ENCODE measurements around the gene RNU4-1. TPM values are rescaled to one million over a fixed set of nuclear protein-coding genes. Genes with fewer than 3 reads are reported as not detected.

RNU4-1 gene
- total and polyA plus RNA-seq, 9 of the 15 experiments (the other 6 are each of a cell fraction or from before 2014, with no cell fraction given), result under 0.01 to 19,719 (median 3,563) TPM; not detected in 4

GRCh38 chr12:120323772-120324171 lies 30.7 kb upstream of the RNU4-1 start (continued):
- TF ChIP-seq RBFOX2 (IDR thresholded peaks at IDR 0.05; ENCODE audit: low read depth, low read length), result no peak
- TF ChIP-seq ZNF3 (CRISPR knock-in tag; IDR thresholded peaks at IDR 0.05), result no peak
- no peak for TF ChIP-seq HINFP (tag; conservative IDR thresholded peaks at IDR 0.05; ENCODE audit: low read depth)

- Histone ChIP-seq H2AFZ (ENCODE audit: low read depth, low read length) (peak overlapping the region; percentile 26; the same call in 1 of the 2 replicates), H3K9me1 (ENCODE audit: control insufficient read depth, insufficient read depth, low read length) (no peaks in the 10 kb centered on the region), H3K27me3 (ENCODE audit: control insufficient read depth in 2 of 2, insufficient read depth in 2 of 2, low read length in 2 of 2) (no peaks in the 10 kb centered on the region), H3K4me2 (ENCODE audit: insufficient read depth, low read length) (no peak overlapping the region), H3K4me1 (replicated peaks in 1 of 2; ENCODE audit: control insufficient read depth in 2 of 2, insufficient read depth in 2 of 2, low read length in 2 of 2) (peaks cover 3 to 13% of the 10 kb centered on the region in 2 experiments; a peak in 3 of 5 replicates), H3K36me3 (ENCODE audit: control insufficient read depth, insufficient read depth, low read length) (no peaks in the 10 kb centered on the region), H3K27ac (ENCODE audit: extremely low read depth, low read depth, low read length) (no peak overlapping the region), H3K9me3 (replicated peaks; ENCODE audit: control insufficient read depth, insufficient read depth, low read depth, low read length) (no peaks in the 10 kb centered on the region), H3K79me2 (ENCODE audit: control insufficient read depth, insufficient read depth, low read length) (0 out of 3 replicates have a peak, but pooled peaks cover 6% of the 10 kb centered on the region), H3K4me3 (no peak overlapping the region), H3K9ac (ENCODE audit: insufficient read depth in 1 of 2, low read depth in 2 of 2, low read length in 2 of 2) (no peak overlapping the region; a peak in 1 of 4 replicates), H4K20me1 (replicated peaks; ENCODE audit: control insufficient read depth, insufficient read depth, low read length) (no peaks in the 10 kb centered on the region)
- FAIRE-seq (no peak), ATAC-seq (no peak), DNase-seq (ENCODE audit: extremely low read depth in 1 of 4, low spot score in 3 of 4) (no peak)
- no peak for TF ChIP-seq PBX2 (CRISPR knock-in tag; IDR thresholded peaks at IDR 0.05; ENCODE audit: low read depth)
- peak; percentile 66; the same call in 1 of the 2 replicates for TF ChIP-seq PBX2 (tag; conservative IDR thresholded peaks at IDR 0.05; ENCODE audit: low read depth)
- TF ChIP-seq SMARCE1 (IDR thresholded peaks at IDR 0.05), result no peak
- TF ChIP-seq MEIS2 (IDR thresholded peaks at IDR 0.05; ENCODE audit: partially characterized antibody), result peak; percentile 76
- TF ChIP-seq PKNOX1 (IDR thresholded peaks at IDR 0.05), result peak; percentile 49; the same call in 1 of the 2 replicates
- no peak for TF ChIP-seq C11orf30 (IDR thresholded peaks at IDR 0.05; ENCODE audit: low read depth)
- no peak for TF ChIP-seq ZBTB1 (CRISPR knock-in tag; IDR thresholded peaks at IDR 0.05; ENCODE audit: borderline replicate concordance, low read depth)
- no TSS peak for BruUV-seq (replicated peaks)
- POLR2A ChIA-PET, result interaction anchor here (0.6 to 1.3 kb wide), 4 partner anchors 30 to 142 kb away, joined by 3 to 6 read pairs (median 5); partner anchors contain the start of genes RNU4-2 and RPLP0
- in situ Hi-C loops (cut with MboI), result loop anchor here (10.0 kb wide), 1 partner anchor 113 kb away; the partner anchor contains the start of gene COX6A1
- 52% methylated on average over 12 of the region's 13 CpGs for WGBS (ENCODE audit: insufficient coverage, low coverage, missing lambda C conversion rate)
- CTCF ChIA-PET (ENCODE audit: low intra/inter-chr PET ratio), result no interaction called here
- intact Hi-C loops (cut with micrococcal nuclease), result loop anchor here (10.0 kb wide), 1 partner anchor 323 kb away; the partner anchor contains the start of gene CABP1
These were observed 28.6 kb upstream of the RNU4-1 start for GRCh38 chr12:120321382-120322202.
